ENCODE results near the gene ITGA3. TPM values are rescaled to one million over a fixed set of nuclear protein-coding genes. Genes with fewer than 3 reads are reported as not detected.

Gene ITGA3
- total RNA-seq, 2 donors from 2014 or later: 31.0 to 36.3 TPM

DNA sequence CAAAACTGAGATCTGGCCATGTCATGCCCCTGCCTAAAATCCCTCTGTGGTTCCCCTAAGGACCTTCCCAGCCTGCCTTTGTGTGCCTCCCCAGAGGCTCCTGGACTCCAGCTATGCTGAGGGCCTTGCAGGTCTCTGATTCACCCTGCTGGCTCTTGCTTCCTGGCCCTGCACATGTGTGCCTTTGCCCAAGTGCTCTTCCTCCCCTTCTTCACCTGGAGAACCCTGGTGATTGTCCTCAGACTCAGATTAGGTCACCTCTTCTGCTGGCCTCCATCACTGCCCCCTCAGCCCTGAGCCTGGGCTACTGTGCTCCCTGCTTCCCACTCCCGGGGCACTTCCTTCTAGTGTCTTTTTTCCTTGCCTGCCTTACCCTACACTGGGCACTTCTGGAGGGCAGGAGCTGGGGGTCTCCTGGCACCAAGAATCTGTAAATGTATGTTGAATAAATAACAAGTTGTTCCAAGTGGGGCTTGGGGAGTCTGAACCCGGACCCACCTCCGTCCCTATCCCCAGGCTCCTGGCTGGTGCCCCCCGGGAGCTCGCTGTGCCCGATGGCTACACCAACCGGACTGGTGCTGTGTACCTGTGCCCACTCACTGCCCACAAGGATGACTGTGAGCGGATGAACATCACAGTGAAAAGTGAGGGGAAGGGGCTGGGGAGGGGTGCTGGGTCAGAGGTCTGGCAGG lies 7.8 kb downstream of the ITGA3 start:
- Histone ChIP-seq H3K27me3 (no peaks in the 10 kb centered on the region), H3K36me3 (replicated peaks in 1 of 2; ENCODE audit: insufficient read depth in 1 of 2, low read depth in 2 of 2) (no peaks in the 10 kb centered on the region), H3K9me3 (no peaks in the 10 kb centered on the region), H3K27ac (no peak overlapping the region), H3K4me3 (no peak overlapping the region), H3K4me1 (peaks cover 49% of the 10 kb centered on the region)
- ATAC-seq (no peak), DNase-seq (no peak)
- WGBS, 2 donors: 89 to 96% methylated on average over 8 of the region's 8 CpGs
- TF ChIP-seq POLR2A (IDR thresholded peaks at IDR 0.05) (no peak), CTCF (IDR thresholded peaks at IDR 0.05) (no peak)
- intact Hi-C loops (cut with DNase I): no loop called here

DNA sequence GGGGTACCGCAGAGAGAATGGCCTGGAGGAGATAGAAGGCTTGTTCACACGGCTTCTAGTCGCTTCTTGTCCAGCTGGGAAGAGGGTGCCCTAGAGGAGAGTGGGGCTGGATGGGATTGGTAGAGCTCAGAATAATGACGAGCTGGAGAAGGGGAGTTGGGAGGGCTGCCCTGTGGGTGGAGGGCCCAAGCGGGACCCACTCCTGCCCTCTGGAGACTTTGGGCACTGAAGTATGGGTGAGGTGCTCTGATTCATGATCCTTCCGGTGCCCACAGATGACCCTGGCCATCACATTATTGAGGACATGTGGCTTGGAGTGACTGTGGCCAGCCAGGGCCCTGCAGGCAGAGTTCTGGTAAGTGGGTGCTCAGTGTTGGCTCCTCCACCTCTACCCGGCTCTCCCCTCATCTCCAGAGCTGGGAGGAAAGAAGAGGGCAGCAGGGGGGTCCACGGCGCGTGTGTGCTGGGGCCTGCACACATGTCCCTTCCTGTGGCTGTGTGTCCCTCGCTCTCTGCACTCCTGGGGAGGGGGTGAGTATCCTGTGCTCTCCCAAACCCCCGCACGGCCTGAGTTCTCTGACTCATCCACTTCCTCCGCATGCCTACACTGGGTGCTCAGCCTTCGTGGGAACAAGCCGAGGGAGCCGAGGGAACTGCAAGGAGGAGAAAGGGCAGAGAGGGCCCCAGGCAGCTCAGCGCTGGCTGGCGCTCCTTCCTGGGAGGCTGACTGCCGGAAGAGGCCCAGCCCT lies 8.5 kb downstream of the ITGA3 start:
- Histone ChIP-seq H3K9me3 (no peaks in the 10 kb centered on the region), H3K4me3 (no peak overlapping the region), H3K4me1 (peaks cover 42% of the 10 kb centered on the region), H3K36me3 (replicated peaks in 1 of 2; ENCODE audit: insufficient read depth in 1 of 2, low read depth in 2 of 2) (peaks cover 0 to 2% of the 10 kb centered on the region in 2 donors), H3K27ac (peak overlapping the region in 1 of 4 donors; percentile 38), H3K27me3 (no peaks in the 10 kb centered on the region)
- peak in 1 of 4 donors; percentile 44 for DNase-seq
- ATAC-seq: peak; percentile 41
- no peak for TF ChIP-seq CTCF (IDR thresholded peaks at IDR 0.05)
- no peak for TF ChIP-seq POLR2A (IDR thresholded peaks at IDR 0.05)
- 79 to 80% methylated on average over 19 of the region's 20 CpGs for WGBS, 2 donors
- intact Hi-C loops (cut with DNase I): no loop called here

- intact Hi-C loops (cut with DNase I): no loop called here
- Histone ChIP-seq H3K4me3 (no peak overlapping the region), H3K4me1 (peaks cover 35% of the 10 kb centered on the region), H3K36me3 (replicated peaks in 1 of 2; ENCODE audit: insufficient read depth in 1 of 2, low read depth in 2 of 2) (peaks cover 0 to 2% of the 10 kb centered on the region in 2 donors), H3K27me3 (no peaks in the 10 kb centered on the region), H3K9me3 (no peaks in the 10 kb centered on the region), H3K27ac (no peak overlapping the region)
- 62 to 67% methylated on average over 3 of the region's 3 CpGs for WGBS, 2 donors
- ATAC-seq: no peak
- no peak for DNase-seq
- TF ChIP-seq CTCF (IDR thresholded peaks at IDR 0.05) (no peak), POLR2A (IDR thresholded peaks at IDR 0.05) (no peak)
Measured at GRCh38 chr17:50065056-50065455, 9.1 kb downstream of the ITGA3 start.

DNA sequence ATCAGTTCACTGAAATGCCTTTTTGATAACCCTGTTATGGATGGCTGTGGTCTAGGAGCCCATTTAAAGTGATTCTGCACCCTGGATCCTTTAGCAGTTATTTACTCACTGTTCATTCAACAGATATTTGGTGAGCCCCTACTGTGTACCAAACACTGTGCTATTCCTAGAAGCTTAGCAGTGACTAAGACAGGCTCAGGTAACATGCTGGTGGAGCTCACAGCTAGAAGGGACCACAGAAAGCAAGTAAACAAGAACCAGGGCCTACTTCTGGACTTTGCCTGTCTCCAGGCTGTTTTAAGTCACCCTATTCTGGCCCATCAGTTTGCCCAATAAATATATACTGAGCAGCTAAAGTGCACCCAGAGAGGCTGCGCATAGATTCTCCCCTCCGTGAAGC lies 11.1 kb downstream of the ITGA3 start:
- H3K9me3 ChIP-seq: no peaks in the 10 kb centered on the region
- DNase-seq (no peak), ATAC-seq (no peak)
- H3K4me1 ChIP-seq: peaks cover 19% of the 10 kb centered on the region
- H3K27ac ChIP-seq: no peak overlapping the region
- no peaks in the 10 kb centered on the region for H3K27me3 ChIP-seq
- H3K36me3 ChIP-seq (replicated peaks in 1 of 2; ENCODE audit: insufficient read depth in 1 of 2, low read depth in 2 of 2): peaks cover 0 to 2% of the 10 kb centered on the region in 2 donors
- TF ChIP-seq POLR2A (IDR thresholded peaks at IDR 0.05) (no peak), CTCF (IDR thresholded peaks at IDR 0.05) (no peak)
- WGBS, 2 donors: 92 to 100% methylated on average over 2 of the region's 2 CpGs
- intact Hi-C loops (cut with DNase I): no loop called here
- H3K4me3 ChIP-seq: no peak overlapping the region
